Uterus (tissue), 4 donors: ENCODE results near the gene GARNL3. TPM values are rescaled to one million over a fixed set of nuclear protein-coding genes. Genes with fewer than 3 reads are reported as not detected.

Experiments
- DNase-seq, 2 donors: peaks; one replicate each; pipeline ENCODE4 v3.0.0-alpha.2; 2019 to 2020
- H3K27ac ChIP-seq, 2 donors: fragments of 200-600 bp; sonication (generic); 1 replicate in 1 of 2; 2 replicates in 1 of 2; pipeline ENCODE4 v1.5.1; 2016 to 2018
- H3K27me3 ChIP-seq, 2 donors: fragments of 200-600 bp; sonication (generic); one replicate each; pipeline ENCODE4 v1.5.1; 2018 to 2019; ENCODE audit warnings: control low read depth in 1 of 2
- H3K36me3 ChIP-seq, 2 donors: fragments of 200-600 bp; sonication (generic); one replicate each; pipeline ENCODE4 v1.5.1; 2019; ENCODE audit warnings: control low read depth in 1 of 2
- H3K4me1 ChIP-seq, 2 donors: fragments of 200-600 bp; sonication (generic); one replicate each; pipeline ENCODE4 v1.5.1; 2018 to 2019; ENCODE audit warnings: control low read depth in 1 of 2
- H3K4me3 ChIP-seq, 2 donors: fragments of 200-600 bp; sonication (generic); 1 replicate in 1 of 2; 2 replicates in 1 of 2; pipeline ENCODE4 v1.5.1; 2018 to 2019; ENCODE audit warnings: mild to moderate bottlenecking in 1 of 2
- H3K9me3 ChIP-seq, 2 donors: fragments of 200-600 bp; sonication (generic); one replicate each; pipeline ENCODE4 v1.5.1; 2019; ENCODE audit warnings: control low read depth in 1 of 2
- CTCF ChIP-seq, 4 experiments: fragments of 200-600 bp in 2 of 4; fragments of 450-650 bp in 2 of 4; sonication (generic) in 2 of 4; IDR thresholded peaks; one replicate each; pipeline ENCODE4 v1.5.1; 2016 to 2019; ENCODE audit warnings: antibody characterized with exemption in 4 of 4, mild to moderate bottlenecking in 2 of 4, moderate library complexity in 1 of 4
- POLR2A ChIP-seq, 2 donors: fragments of 450-650 bp; IDR thresholded peaks; one replicate each; pipeline ENCODE4 v1.6.1; 2016; ENCODE audit warnings: antibody characterized with exemption in 2 of 2, mild to moderate bottlenecking in 1 of 2, moderate library complexity in 1 of 2
- intact Hi-C: fragments of 100-400 bp; cut with DNase I; formaldehyde crosslinking; loops from one replicate; pipeline ENCODE4 v1.15.1; 2023; ENCODE audit warnings: low total_unique reads
- total RNA-seq, 4 donors: library from RNA; depleted of rRNA in 3 of 4; stranded (reverse); fragments of >200 nt in 3 of 4; gene quantifications; one replicate each; pipeline versions ENCODE4 v1.1.0 to v1.2.4, GENCODE V29; 2014 to 2023
- donor health status: DM: yes; HTN: yes; CAD: no.

GARNL3 gene
- total RNA-seq, 4 donors from 2014 or later = 9.7 to 79.7 (median 72.0) TPM

DNA sequence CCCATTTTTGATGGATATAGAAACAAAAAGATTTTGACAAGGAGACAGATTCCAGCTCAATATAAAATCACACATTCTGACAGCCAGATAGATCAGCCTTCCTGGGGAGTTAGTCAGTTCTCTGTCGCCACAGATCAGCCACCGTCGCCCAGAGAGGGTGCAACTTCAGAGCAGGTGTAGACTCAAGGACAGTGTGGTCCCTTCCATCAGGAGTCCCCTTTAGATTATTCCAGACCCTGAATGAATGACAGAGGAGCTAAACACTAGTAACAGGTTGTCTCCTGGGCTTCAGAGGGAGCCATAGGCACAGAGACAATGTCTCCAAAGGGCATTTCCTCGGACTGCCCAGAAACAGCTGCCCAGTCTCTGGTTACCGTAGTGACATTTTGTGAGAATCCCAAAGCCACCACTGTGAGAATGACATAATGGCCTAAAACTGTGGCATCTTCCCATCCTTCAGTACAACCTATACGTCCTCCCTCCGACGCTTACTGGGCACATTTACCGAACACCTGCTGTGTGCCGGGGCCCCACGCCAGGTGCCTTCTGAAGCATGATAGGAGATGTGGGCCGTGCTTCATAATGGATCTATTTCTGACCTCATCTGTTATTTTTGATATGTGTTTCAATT is 85.0 kb downstream of the GARNL3 start:
- no peaks in the 10 kb centered on the region for H3K36me3 ChIP-seq
- no peaks in the 10 kb centered on the region for H3K27me3 ChIP-seq
- H3K4me3 ChIP-seq = no peak overlapping the region
- intact Hi-C loops = no loop called here
- no peaks in the 10 kb centered on the region for H3K4me1 ChIP-seq
- no peak overlapping the region for H3K27ac ChIP-seq
- H3K9me3 ChIP-seq = no peaks in the 10 kb centered on the region
- TF ChIP-seq POLR2A (IDR thresholded peaks at IDR 0.05) (no peak), CTCF (IDR thresholded peaks at IDR 0.05) (no peak)
- no peak for DNase-seq

DNA sequence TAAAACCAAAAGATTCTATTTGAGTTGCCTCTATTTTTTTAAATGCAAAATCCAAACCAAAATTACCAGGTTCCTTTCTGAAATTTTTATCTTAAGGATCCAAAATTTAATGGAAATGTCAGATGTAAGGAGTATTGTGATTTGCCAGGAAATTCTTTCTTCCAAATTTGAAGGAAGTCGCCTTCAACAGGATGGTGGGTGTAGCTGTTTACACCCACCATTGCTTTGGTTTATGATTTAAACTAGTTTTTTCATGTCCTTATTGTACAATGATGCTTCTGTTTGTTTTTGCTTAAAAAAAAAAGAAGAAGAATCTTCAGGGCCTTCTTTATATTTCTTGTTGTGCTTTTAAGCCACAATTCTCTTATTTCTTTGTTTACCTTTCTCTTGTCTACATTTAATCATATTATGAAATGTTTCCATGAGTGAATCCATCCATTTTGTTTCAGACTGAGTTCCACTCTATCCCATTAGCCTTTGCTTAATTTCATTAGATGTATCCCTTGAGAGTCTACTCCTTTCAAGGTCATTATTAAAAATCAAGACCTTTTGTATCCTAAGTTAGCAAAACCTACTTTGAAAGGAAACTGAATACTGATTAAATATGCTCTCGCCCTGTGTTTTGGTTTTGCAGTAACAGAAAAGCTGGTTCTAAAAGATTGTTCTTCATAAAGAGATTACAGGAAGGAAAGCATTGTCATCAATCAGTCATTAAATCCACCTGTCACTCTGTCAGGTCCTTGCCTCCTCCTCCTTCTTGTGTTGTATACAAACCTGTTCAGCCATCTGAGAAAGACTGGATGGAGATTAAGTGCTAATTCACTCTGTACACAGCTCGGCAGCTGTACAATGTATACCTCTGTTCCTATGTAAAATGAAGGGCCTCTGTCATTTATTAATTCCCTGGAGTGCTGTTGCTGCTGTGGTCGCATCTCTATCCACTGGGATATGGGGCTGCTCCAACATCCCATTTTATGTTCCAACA is 86.9 kb downstream of the GARNL3 start:
- Histone ChIP-seq H3K27me3 (no peaks in the 10 kb centered on the region), H3K4me1 (no peaks in the 10 kb centered on the region), H3K36me3 (no peaks in the 10 kb centered on the region), H3K27ac (no peak overlapping the region), H3K9me3 (no peaks in the 10 kb centered on the region), H3K4me3 (no peak overlapping the region)
- no peak for DNase-seq
- intact Hi-C loops = no loop called here
- TF ChIP-seq POLR2A (IDR thresholded peaks at IDR 0.05) (no peak), CTCF (IDR thresholded peaks at IDR 0.05) (no peak)

- no peaks in the 10 kb centered on the region for H3K27me3 ChIP-seq
- TF ChIP-seq POLR2A (IDR thresholded peaks at IDR 0.05) (no peak), CTCF (IDR thresholded peaks at IDR 0.05) (no peak)
- H3K9me3 ChIP-seq = no peaks in the 10 kb centered on the region
- no peak for DNase-seq
- intact Hi-C loops = no loop called here
- no peaks in the 10 kb centered on the region for H3K4me1 ChIP-seq
- H3K27ac ChIP-seq = no peak overlapping the region
- H3K4me3 ChIP-seq = no peak overlapping the region
- no peaks in the 10 kb centered on the region for H3K36me3 ChIP-seq
These were observed 89.3 kb downstream of the GARNL3 start for GRCh38 chr9:127353882-127354281.

DNA sequence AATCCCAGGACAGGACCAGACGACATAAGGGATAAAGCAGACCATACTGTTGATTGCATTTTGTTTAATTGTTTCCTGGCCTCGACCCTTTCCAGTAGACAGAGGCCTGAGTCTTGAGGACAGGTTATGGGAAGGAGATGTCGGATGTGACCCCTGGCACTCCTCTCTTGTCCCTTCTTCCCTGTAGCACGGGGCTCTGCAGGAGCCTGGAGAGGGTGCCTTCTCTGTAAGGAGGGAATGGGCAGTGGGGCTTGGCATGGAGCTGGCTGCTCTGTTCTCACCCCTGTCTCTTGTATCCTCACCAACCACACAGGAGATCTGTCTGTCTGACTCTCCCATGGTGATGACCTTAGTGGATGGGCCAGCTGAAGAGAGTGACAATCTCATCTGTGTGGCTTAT is 92.3 kb downstream of the GARNL3 start:
- intact Hi-C loops = no loop called here
- H3K4me3 ChIP-seq = no peak overlapping the region
- no peak overlapping the region for H3K27ac ChIP-seq
- H3K36me3 ChIP-seq = no peaks in the 10 kb centered on the region
- no peaks in the 10 kb centered on the region for H3K9me3 ChIP-seq
- H3K27me3 ChIP-seq = no peaks in the 10 kb centered on the region
- no peak for TF ChIP-seq CTCF (IDR thresholded peaks at IDR 0.05)
- H3K4me1 ChIP-seq = no peaks in the 10 kb centered on the region
- no peak for DNase-seq

DNA sequence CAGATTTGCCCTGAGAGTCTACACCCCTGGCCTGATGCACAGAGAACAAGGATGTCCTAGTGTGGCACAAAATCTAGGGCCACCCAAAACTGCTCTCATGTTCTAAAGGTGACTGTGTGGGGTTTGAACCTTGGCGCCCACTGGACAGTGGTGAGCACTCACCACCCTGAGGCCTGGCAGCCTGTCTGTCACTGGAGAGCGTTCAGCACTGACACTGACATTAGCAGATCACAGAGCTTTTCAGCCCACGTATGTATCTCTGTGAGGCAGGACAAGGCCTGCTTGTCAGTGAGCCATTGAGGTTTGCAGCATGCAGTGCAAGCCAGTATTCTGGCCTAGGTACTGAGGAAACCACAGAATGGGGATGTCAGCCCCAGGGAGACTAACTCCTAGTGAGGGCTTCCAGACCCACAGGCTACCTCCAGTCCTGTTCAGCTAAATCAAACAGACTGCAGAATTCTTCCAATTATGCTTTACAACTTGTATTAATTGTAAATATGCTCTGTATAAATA is 93.5 kb downstream of the GARNL3 start:
- Histone ChIP-seq H3K27me3 (no peaks in the 10 kb centered on the region), H3K4me3 (no peak overlapping the region), H3K9me3 (no peaks in the 10 kb centered on the region), H3K36me3 (no peaks in the 10 kb centered on the region), H3K4me1 (no peaks in the 10 kb centered on the region), H3K27ac (no peak overlapping the region)
- no peak for TF ChIP-seq CTCF (IDR thresholded peaks at IDR 0.05)
- no peak for TF ChIP-seq POLR2A (IDR thresholded peaks at IDR 0.05)
- no peak for DNase-seq
- intact Hi-C loops = no loop called here
